GM21737 (cell line): ENCODE data around the gene FCGR2B.
"Not testable (repeated sequence)": the region's sequence is repeated elsewhere in the genome, so short reads cannot be mapped to it uniquely, and the experiment has no call there.

ENCODE experiments used
- ATAC-seq: cut with Tn5 transposase; IDR thresholded peaks from one replicate; pipeline ENCODE4 v1.9.1; 2021; ENCODE audit warnings: mild to moderate bottlenecking, moderate library complexity; ENCODE audit not compliant: unreplicated experiment

Gene FCGR2B

GRCh38 chr1:161644855-161645254 lies 18.1 kb upstream of the FCGR2B start:
- ATAC-seq: not testable (repeated sequence)

GRCh38 chr1:161647507-161648360 lies 15.2 kb upstream of the FCGR2B start:
- ATAC-seq: not testable (repeated sequence)

GRCh38 chr1:161653541-161653940 lies 9.4 kb upstream of the FCGR2B start:
- ATAC-seq: not testable (repeated sequence)

- ATAC-seq: not testable (repeated sequence)
These were observed 9.0 kb upstream of the FCGR2B start for GRCh38 chr1:161653971-161654370.

GRCh38 chr1:161658524-161658923 lies 4.4 kb upstream of the FCGR2B start:
- ATAC-seq: not testable (repeated sequence)

- ATAC-seq: not testable (repeated sequence)
These were observed 1.2 kb upstream of the FCGR2B start for GRCh38 chr1:161661660-161662311.

- ATAC-seq: peak; percentile 22
These were observed 626 bp downstream of the FCGR2B start for GRCh38 chr1:161663569-161663968.

GRCh38 chr1:161664689-161665088 lies 1.7 kb downstream of the FCGR2B start:
- ATAC-seq: not testable (repeated sequence)

GRCh38 chr1:161671045-161672020 lies 8.4 kb downstream of the FCGR2B start:
- not testable (repeated sequence) for ATAC-seq

- not testable (repeated sequence) for ATAC-seq
These were observed 10.5 kb downstream of the FCGR2B start for GRCh38 chr1:161673437-161673836.

GRCh38 chr1:161674447-161674846 lies 11.5 kb downstream of the FCGR2B start:
- ATAC-seq: not testable (repeated sequence)

GRCh38 chr1:161674908-161675307 lies 12.0 kb downstream of the FCGR2B start:
- ATAC-seq: not testable (repeated sequence)

GRCh38 chr1:161676441-161676840 lies 13.5 kb downstream of the FCGR2B start:
- no peak for ATAC-seq

- ATAC-seq: no peak
These were observed 14.2 kb downstream of the FCGR2B start for GRCh38 chr1:161676958-161677689.

GRCh38 chr1:161678500-161678899 lies 15.6 kb downstream of the FCGR2B start:
- ATAC-seq: no peak

- ATAC-seq: no peak
These were observed 18.9 kb downstream of the FCGR2B start for GRCh38 chr1:161681879-161682278.

- no peak for ATAC-seq
These were observed 26.0 kb downstream of the FCGR2B start for GRCh38 chr1:161688946-161689345.

GRCh38 chr1:161691846-161692245 lies 28.9 kb downstream of the FCGR2B start:
- no peak for ATAC-seq

GRCh38 chr1:161693020-161693712 lies 30.2 kb downstream of the FCGR2B start:
- ATAC-seq: not testable (repeated sequence)

- not testable (repeated sequence) for ATAC-seq
These were observed 35.4 kb downstream of the FCGR2B start for GRCh38 chr1:161698302-161698701.
